ENCODE measurements around the gene MYD88.

MYD88 gene

GRCh38 chr3:38138349-38139190 lies at the start of gene MYD88:
MYD88 (plus strand) TSS chr3:38138661; CDS start chr3:38138701, 40 bp downstream.
- no peak for DNase-seq

DNA sequence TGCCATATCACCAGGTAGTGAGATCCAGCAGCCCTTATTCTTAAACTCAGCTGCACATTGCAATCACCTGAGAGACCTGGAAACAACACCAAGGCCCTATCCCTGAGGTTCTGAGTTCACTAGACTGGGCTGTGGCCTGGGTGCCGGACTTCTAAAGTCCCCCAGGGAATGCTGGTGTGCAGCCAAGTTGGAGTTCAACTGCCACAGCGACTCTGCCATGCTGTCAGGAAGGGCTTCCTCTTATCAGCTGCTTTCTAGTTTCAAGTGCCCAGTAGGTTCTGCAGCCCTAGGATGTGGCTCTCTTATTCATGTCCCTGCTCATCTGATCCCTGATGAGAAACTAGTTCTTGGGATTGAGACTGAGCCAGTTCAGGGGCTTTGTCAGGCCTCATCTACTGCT lies 49.3 kb upstream of the MYD88 start:
- DNase-seq = no peak

- no peak for DNase-seq
These were observed 48.0 kb upstream of the MYD88 start for GRCh38 chr3:38090453-38090852.

DNA sequence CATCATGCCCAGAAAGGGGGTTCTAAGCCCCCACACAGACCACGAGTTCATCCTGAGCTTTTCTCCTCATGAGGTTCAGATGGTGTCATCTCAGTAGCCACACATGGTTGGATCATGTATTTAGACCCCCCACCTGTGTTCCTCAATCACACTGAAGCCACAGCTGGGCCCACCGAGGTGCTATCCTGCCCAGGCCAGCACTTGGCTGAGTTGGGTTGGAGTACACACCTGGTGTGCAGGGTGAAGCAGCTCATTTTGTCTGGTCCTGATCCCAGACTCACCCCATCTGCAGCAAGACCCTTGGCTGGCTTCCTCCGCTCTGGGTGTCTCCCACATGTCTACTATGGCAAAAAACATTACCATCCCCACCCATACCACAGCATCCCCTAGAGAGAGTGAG lies 43.5 kb upstream of the MYD88 start:
- no peak for DNase-seq

- no peak for DNase-seq
These were observed 42.6 kb upstream of the MYD88 start for GRCh38 chr3:38095669-38096483.

- DNase-seq = no peak
These were observed 40.8 kb upstream of the MYD88 start for GRCh38 chr3:38097446-38098375.

DNA sequence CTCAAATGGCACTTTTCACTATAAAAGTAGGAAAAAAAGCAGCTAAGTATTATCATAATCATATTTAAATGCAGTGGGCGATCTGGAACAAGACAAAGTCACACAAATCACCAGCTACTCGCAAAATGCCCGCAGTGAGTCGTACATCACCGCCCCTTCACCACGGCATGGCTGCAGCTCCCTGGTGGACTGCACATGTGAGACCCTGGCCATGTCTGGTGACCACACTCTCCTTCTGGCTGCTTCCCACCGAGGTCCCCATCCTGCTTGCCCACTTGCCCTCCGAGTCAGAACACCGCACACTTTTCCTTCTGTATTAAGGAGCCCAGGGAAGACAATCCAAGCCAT lies 40.1 kb upstream of the MYD88 start:
- DNase-seq = no peak

- DNase-seq = no peak
These were observed 38.9 kb upstream of the MYD88 start for GRCh38 chr3:38099518-38099917.

DNA sequence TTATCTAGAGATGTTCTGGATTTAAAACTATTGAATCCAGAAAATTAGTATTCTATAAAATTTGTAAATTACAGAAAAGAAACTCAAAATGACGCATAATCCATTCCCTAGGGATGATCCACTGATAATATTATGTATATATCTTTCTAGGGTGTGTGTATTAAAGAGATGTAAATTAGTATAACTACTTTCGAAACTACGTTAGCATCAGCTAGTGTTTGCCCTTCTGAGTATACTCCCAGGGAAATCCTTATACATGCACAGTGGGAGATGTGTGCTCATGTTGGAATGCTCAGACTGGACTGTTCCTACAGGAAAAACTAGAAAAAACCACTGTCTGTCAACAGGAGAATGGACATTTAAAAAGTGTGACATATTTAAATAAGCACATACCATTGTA lies 38.0 kb upstream of the MYD88 start:
- no peak for DNase-seq

DNA sequence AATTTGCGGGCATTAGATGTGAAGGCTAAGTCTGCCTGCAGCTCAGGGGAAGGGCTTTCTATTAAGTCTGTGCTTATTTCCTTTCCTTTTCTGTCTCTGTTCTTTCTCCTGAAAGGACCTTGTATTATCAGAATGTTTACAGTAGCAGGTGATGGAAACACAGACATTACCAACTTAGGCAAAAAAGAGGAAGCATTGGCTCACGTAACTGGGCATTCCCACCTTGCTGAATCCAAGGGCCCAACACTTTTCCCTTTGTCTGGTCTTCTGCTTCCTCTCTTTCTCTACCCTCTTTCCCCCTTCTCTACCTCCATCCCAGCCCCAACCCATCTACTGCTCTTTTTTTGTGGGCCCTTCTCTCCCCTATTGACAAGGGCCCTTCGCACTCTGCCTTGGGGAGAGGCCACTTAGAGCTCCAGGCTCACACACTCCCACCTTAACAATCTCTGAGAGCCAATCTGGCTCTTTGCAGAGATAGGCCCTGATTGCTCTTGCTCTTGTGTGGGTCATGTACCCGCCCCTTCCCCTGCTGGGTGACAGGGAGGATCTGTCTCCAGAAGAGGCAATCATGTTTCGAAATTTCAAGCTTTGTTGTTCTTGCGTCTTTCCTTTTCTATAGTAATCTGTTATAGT lies 36.5 kb upstream of the MYD88 start:
- no peak for DNase-seq

- DNase-seq = no peak
These were observed 36.0 kb upstream of the MYD88 start for GRCh38 chr3:38102444-38102814.

DNA sequence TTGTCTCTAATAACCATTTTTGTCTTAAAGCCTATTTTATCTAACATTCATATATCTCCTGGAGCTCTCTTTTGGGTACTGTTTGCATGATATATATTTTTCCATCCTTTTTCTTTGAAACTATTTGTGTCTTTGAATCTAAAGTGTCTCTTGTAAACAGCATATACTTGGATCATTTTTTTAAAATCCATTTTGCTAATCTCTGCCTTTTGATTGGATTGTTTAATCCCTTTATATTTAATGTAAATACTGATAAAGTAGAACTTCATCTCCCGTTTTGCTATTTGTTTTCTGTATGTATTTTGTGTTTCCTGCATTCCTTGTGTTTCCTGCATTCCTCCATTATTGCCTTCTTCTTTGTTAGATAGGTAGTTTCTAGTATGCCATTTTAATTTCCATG lies 32.9 kb upstream of the MYD88 start:
- DNase-seq = no peak

- no peak for DNase-seq
These were observed 30.4 kb upstream of the MYD88 start for GRCh38 chr3:38107911-38108648.

- no peak for DNase-seq
These were observed 29.5 kb upstream of the MYD88 start for GRCh38 chr3:38108649-38109579.

GRCh38 chr3:38109580-38110313 lies 28.7 kb upstream of the MYD88 start:
- no peak for DNase-seq

DNA sequence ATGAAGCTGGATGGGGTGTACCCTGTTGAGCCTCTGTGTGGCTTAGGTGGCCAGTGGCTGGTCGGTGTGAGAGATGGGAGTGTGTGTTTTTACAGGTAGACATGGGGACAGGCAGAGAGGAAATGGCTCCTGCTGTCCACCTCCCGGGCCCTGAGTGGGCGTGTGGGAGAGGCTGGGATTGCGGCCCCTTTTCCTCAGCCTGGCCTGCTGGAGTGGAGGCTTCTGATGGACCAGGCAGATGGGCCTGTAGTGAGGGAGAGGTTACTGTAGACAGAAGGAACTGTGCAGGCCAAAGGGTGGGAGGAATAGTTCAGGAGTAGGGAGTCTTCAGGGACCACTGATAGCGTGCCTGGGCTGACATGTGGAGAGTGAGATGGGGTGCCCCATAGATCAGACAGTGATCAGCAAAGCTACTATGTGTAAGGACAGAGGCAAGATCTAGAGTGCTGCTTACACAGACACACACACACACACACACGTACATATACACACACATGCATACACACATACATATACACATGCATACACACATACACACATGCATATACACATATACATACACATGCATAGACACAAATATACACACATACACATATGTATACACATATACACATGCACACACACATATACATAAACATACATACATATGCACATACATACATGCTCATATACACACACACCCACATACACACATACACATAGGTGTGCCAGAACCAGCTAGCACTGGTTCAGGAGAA lies 28.0 kb upstream of the MYD88 start:
- no peak for DNase-seq

DNA sequence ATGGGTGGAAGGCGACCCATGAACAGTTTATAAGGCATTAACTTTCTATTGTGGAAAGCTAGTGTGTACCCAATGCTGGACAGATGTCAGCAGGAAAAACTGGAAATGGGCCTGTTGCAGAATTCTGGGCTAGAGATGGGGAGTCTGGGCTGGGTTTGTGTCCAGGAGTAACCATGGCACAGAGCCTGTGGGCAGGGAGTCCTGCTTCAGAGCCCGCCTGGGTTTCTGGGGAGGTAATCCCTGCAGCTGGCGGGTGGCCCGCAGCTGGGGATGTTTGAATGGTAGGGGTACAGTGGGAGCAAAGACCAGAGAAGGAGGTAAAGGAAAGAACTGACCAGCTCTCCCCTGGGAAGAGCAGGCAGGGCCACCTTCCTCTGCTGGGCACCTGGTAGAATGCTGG lies 27.3 kb upstream of the MYD88 start:
- DNase-seq = no peak

DNA sequence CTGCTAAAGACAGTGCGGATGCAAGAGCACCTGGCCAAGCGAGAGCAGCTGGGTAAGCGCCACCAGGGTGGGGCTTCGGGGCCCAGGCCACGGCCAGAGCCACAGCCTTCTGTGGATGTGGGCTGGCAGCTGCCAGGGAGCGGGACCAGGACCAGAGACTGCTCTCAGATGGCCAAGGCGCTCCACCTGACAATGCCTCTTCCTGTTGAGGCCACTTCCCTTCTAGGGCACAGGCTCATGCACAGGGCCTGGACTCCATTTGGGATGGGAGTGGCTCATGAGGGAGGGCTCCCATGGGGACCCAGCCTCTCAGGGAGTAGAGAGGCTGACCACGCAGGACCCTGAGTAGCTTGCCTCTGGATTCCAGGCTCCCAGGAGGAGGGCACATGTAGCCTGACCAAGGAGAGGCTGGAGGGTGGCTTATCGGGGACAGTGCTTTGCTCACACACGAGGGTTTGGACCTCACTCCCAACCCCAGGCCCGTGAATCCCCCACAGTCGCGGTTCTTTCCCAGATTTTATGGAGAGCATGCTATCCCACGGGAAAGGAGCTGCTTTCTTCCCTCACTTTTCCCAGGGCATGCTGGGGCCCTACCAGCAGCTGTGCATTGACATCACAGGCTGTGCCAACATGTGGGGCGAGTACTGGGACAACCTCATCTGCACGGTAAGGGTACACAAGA lies 26.6 kb upstream of the MYD88 start:
- no peak for DNase-seq

DNA sequence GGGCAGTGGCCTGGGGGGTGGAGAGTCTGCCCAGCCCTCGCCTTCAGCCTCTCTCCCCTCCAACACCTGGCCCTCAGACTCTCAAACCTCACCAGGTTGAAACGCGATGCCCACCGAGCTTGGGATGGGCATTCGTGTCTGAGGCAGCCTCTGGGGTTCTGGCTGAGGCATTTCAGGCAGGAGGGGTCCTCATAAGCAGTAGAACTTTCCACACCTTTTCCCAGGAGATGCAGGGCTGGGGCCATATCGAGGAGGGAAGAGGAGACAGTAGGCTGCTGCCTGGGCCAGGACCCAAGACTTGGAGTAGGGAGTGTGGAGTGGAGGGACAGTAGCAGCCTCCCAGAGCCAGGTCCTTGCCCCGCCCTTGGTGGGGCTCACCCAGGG lies 26.1 kb upstream of the MYD88 start:
- no peak for DNase-seq
